H1 (cell line): ENCODE data around the gene TSPAN17. TPM values are rescaled to one million over a fixed set of nuclear protein-coding genes. Genes with fewer than 3 reads are reported as not detected.

Source experiments
- ATF2 ChIP-seq: IDR thresholded peaks from 2 replicates; pipeline ENCODE4 v1.6.1; 2012; ENCODE audit warnings: low read length, inconsistent platforms
- BACH1 ChIP-seq: IDR thresholded peaks from 2 replicates; pipeline ENCODE4 v1.6.1; 2012; ENCODE audit warnings: low read length, improper control_type of control experiment
- BCL11A ChIP-seq, 2 experiments: IDR thresholded peaks; one replicate each; pipeline ENCODE4 v1.6.1; 2011; ENCODE audit warnings: low read depth in 2 of 2, low read length in 2 of 2, mild to moderate bottlenecking in 2 of 2
- GTF2F1 ChIP-seq: IDR thresholded peaks from 2 replicates; pipeline ENCODE4 v1.6.1; 2012; ENCODE audit warnings: low read depth, low read length, improper control_type of control experiment, borderline replicate concordance
- MAX ChIP-seq: IDR thresholded peaks from 2 replicates; pipeline ENCODE4 v1.6.1; 2012; ENCODE audit warnings: inconsistent platforms
- NRF1 ChIP-seq: IDR thresholded peaks from 2 replicates; pipeline ENCODE4 v1.6.1; 2011; ENCODE audit warnings: mild to moderate bottlenecking, low read depth, low read length, improper control_type of control experiment
- POLR2A ChIP-seq, 2 experiments: IDR thresholded peaks; 1 replicate in 1 of 2; 2 replicates in 1 of 2; pipeline ENCODE4 v1.6.1; 2011; ENCODE audit warnings: low read depth in 2 of 2, low read length in 2 of 2, mild to moderate bottlenecking in 2 of 2; ENCODE audit errors: control extremely low read depth in 1 of 2
- polyA plus RNA-seq, 7 experiments: library from polyadenylated mRNA; depleted of rRNA in 3 of 7; stranded (reverse) in 5 of 7; unstranded in 2 of 7; fragments of >200 nt in 5 of 7; fragments of 200-250 nt in 2 of 7; gene quantifications; 1 replicate in 5 of 7; 2 replicates in 1 of 7; 4 replicates in 1 of 7; pipeline versions ENCODE4 v1.2.1 to v1.2.3, GENCODE V29; 2011 to 2013; ENCODE audit warnings: missing spikeins in 2 of 7, mixed read lengths in 2 of 7
- total RNA-seq: library from RNA; stranded (reverse); fragmentation: NEBNext Ultra II Directional; extraction: Animal tissue kit (Norgen Biotek cat#: 25700); gene quantifications from 2 replicates; pipeline ENCODE4 v1.2.1, GENCODE V29; 2021

Gene TSPAN17
- total and polyA plus RNA-seq, 2 of the 8 experiments (the other 6 are each of a cell fraction or from before 2014, with no cell fraction given): 41.5 to 53.7 TPM

DNA sequence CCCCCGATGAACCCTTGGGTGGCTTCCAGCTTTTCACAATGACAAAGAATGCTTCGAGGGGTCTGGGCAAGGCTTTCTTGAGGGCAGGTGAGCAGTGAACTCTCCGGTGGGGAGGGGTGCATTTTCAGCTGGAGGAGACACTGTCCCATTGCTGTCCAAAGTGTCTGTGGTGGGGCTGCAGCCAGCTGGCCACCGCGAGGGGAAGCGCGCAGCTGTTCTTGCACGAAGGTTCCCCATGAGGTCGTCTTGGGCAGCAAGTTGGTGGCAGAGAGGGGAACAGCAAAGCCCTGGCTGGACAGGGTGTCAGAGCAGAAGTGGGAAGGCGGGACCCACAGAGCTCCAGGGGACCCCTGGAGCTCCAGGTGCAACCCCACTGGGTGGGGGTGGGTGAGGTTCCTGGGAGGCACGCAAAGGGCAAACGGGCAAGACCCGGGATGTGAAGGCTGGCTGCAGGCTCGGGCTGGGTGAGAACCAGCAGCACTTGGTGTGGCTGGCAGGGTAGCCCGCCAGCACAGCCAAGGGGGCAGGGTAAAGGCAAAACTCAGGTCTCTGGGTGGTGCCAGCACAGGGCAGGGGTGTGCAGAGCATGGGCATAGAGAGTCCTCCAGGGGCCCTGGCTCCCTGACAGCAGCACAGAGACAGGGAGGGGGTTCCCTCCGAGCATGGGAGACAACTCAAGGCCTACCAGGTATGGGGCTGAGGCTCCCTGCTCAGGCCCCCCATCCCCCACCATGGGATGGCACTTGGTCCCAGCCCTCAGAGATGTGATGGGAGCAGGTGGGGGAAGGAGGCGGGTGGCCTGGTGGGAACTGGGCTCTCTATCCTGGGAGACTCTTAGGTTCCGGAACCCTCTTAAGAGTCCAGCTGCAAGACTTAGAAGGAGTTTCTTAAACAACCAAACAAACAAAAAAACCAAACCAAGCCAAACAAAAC is 26.6 kb downstream of the TSPAN17 start (continued):
- no peak for TF ChIP-seq BACH1
- TF ChIP-seq ATF2: no peak
- no peak for TF ChIP-seq MAX
- TF ChIP-seq BCL11A (IDR thresholded peaks at IDR 0.05; ENCODE audit: low read depth in 2 of 2, low read length in 2 of 2): no peak
- no peak for TF ChIP-seq POLR2A (IDR thresholded peaks at IDR 0.05; ENCODE audit: control extremely low read depth in 1 of 2, low read depth in 2 of 2, low read length in 2 of 2)
- TF ChIP-seq GTF2F1: no peak
- TF ChIP-seq NRF1: no peak
- TF ChIP-seq, all 59 proteins: peak for 0
